Stomach (tissue), 9 donors: Measurements from ENCODE around the gene PADI6. TPM values are rescaled to one million over a fixed set of nuclear protein-coding genes. Genes with fewer than 3 reads are reported as not detected.

Experiments used
- DNase-seq, 2 donors: peaks; one replicate each; pipeline versions ENCODE4 v3.0.0 to v3.0.0-alpha.2; 2013 to 2019
- H3K27ac ChIP-seq, 5 donors: fragments of 200-600 bp in 4 of 5; sonication (generic) in 4 of 5; one replicate each; pipeline ENCODE4 v1.5.1; 2013 to 2019; ENCODE audit warnings: mild to moderate bottlenecking in 1 of 5, moderate library complexity in 1 of 5
- H3K27me3 ChIP-seq, 3 donors: fragments of 200-600 bp; sonication (generic); one replicate each; pipeline ENCODE4 v1.5.1; 2017 to 2019; ENCODE audit warnings: mixed run types in 1 of 3
- H3K36me3 ChIP-seq, 4 donors: fragments of 200-600 bp; sonication (generic); 1 replicate in 3 of 4; 2 replicates in 1 of 4; pipeline ENCODE4 v1.5.1; 2016 to 2019
- H3K4me1 ChIP-seq, 4 donors: fragments of 200-600 bp; sonication (generic); one replicate each; pipeline ENCODE4 v1.5.1; 2016 to 2019
- H3K4me3 ChIP-seq, 4 donors: fragments of 200-600 bp; sonication (generic) in 3 of 4; one replicate each; pipeline ENCODE4 v1.5.1; 2016 to 2019; ENCODE audit warnings: mild to moderate bottlenecking in 1 of 4
- H3K9me3 ChIP-seq, 4 donors: fragments of 200-600 bp; sonication (generic); one replicate each; pipeline ENCODE4 v1.5.1; 2016 to 2019
- EP300 ChIP-seq: sonication (generic); formaldehyde crosslinking; IDR thresholded peaks from one replicate; pipeline ENCODE4 v1.6.1; 2017; ENCODE audit warnings: antibody characterized with exemption
- POLR2A ChIP-seq, 4 donors: fragments of 450-650 bp; IDR thresholded peaks; one replicate each; pipeline ENCODE4 v1.6.1; 2016; ENCODE audit warnings: antibody characterized with exemption in 4 of 4, control low read depth in 2 of 4, mild to moderate bottlenecking in 1 of 4, moderate library complexity in 1 of 4
- POLR2AphosphoS5 ChIP-seq, 3 donors: sonication (generic); formaldehyde crosslinking; IDR thresholded peaks; one replicate each; pipeline ENCODE4 v1.6.1; 2016; ENCODE audit warnings: antibody characterized with exemption in 3 of 3
- WGBS, 5 donors: extraction: QIAGEN DNeasy Blood & Tissue Kit in 3 of 5; methylation state at CpG; one replicate each; pipeline versions ENCODE4 v1.1.5 to v1.1.7; 2013 to 2018; 5-methylcytosine and 5-hydroxymethylcytosine counted together
- intact Hi-C: fragments of 100-400 bp; cut with DNase I; formaldehyde crosslinking; loops from one replicate; pipeline ENCODE4 v1.15.1; 2023; ENCODE audit warnings: low total_unique reads
- polyA plus RNA-seq, 3 donors: library from polyadenylated mRNA; stranded (reverse); fragments of 200-250 nt; gene quantifications; one replicate each; pipeline ENCODE4 v1.2.3, GENCODE V29; 2013
- total RNA-seq, 5 donors: library from RNA; depleted of rRNA; stranded (reverse); fragments of >200 nt; gene quantifications; one replicate each; pipeline versions ENCODE4 v1.1.0 to v1.2.3, GENCODE V29; 2014 to 2016
- TF ChIP-seq, protein P1 (sequence below), 7 experiments: fragments of 450-650 bp in 4 of 7; fragments of 200-600 bp in 3 of 7; sonication (generic) in 3 of 7; IDR thresholded peaks; one replicate each; pipeline ENCODE4 v1.5.1; 2016 to 2019; ENCODE audit warnings: antibody characterized with exemption in 7 of 7, control low read depth in 2 of 7, mild to moderate bottlenecking in 1 of 7
- donor health status: healthy with polysubstance abuse.
- donor health status: Bipolar disorder and iron deficiency.
- donor health status: healthy.

PADI6 gene
- total and polyA plus RNA-seq, 8 donors = not detected

DNA sequence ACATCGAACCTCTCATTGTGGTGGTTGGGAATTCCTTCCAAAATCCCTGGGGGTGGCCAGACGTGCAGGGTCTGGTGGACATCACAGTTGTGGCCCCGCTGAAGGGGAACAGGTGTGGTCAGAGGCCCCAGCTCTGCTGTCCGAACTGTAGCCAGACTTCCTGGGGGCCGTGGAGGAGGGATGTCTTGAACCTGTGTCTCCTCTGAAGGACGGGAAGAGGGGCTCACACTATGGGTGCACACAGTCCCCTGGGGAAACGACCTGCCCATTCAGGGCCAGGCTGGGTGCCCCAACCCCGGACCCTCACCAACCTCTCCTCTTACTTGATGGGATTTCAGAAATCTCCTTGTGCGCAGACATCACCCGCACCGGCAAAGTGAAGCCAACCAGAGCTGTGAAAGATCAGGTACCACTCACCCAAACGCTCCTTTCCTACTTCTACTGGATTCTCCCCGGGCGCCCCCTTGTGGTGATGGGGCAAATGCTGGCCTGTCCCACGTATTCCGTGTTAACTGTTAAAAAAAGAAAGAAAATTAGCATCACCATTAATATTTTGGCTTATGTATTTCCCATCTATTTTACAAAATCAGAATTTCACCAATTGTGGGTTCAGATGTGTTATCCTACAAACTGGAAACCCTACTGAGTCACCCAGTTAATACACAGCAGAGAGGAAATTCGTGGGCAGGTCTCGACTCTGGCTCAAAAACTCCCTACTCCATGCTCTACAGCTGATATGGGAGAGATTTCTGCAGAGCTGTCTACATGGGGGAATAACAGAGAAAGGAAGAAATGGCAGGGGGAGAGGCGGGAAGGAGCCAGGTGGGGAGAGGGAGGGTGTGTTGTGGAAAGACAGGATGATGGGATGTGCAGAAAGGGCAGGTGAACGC, 35.9 kb upstream of the PADI6 start:
- intact Hi-C loops = no loop called here
- DNase-seq = peak; percentile 69 to 71
- TF ChIP-seq EP300 (no peak), POLR2AphosphoS5 (IDR thresholded peaks at IDR 0.05) (no peak), POLR2A (IDR thresholded peaks at IDR 0.05) (no peak)
- TF ChIP-seq, protein P1, sequence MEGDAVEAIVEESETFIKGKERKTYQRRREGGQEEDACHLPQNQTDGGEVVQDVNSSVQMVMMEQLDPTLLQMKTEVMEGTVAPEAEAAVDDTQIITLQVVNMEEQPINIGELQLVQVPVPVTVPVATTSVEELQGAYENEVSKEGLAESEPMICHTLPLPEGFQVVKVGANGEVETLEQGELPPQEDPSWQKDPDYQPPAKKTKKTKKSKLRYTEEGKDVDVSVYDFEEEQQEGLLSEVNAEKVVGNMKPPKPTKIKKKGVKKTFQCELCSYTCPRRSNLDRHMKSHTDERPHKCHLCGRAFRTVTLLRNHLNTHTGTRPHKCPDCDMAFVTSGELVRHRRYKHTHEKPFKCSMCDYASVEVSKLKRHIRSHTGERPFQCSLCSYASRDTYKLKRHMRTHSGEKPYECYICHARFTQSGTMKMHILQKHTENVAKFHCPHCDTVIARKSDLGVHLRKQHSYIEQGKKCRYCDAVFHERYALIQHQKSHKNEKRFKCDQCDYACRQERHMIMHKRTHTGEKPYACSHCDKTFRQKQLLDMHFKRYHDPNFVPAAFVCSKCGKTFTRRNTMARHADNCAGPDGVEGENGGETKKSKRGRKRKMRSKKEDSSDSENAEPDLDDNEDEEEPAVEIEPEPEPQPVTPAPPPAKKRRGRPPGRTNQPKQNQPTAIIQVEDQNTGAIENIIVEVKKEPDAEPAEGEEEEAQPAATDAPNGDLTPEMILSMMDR (IDR thresholded peaks at IDR 0.05) = peak in 5 of 7 experiments; percentile 31 to 79 (median 58)
- Histone ChIP-seq H3K36me3 (no peaks in the 10 kb centered on the region), H3K27me3 (peaks cover 0 to 57% (median 0%) of the 10 kb centered on the region in 3 donors), H3K4me1 (no peaks in the 10 kb centered on the region), H3K4me3 (no peak overlapping the region), H3K27ac (no peak overlapping the region), H3K9me3 (no peaks in the 10 kb centered on the region)
- WGBS, 5 donors = 30 to 34% (median 32%) methylated on average over 17 to 20 of the region's 20 CpGs

GRCh38 chr1:17338706-17339493, 33.1 kb upstream of the PADI6 start:
- Histone ChIP-seq H3K4me1 (no peaks in the 10 kb centered on the region), H3K4me3 (no peak overlapping the region), H3K27me3 (peaks cover 0 to 49% (median 0%) of the 10 kb centered on the region in 3 donors), H3K36me3 (no peaks in the 10 kb centered on the region), H3K27ac (no peak overlapping the region), H3K9me3 (no peaks in the 10 kb centered on the region)
- intact Hi-C loops = no loop called here
- TF ChIP-seq POLR2A (IDR thresholded peaks at IDR 0.05) (no peak), POLR2AphosphoS5 (IDR thresholded peaks at IDR 0.05) (no peak), EP300 (no peak)
- TF ChIP-seq, protein P1 (IDR thresholded peaks at IDR 0.05) = no peak
- 59 to 73% (median 66%) methylated on average over 15 of the region's 15 CpGs for whole genome bisulfite sequencing, 5 donors
- DNase-seq = no peak

GRCh38 chr1:17339521-17339920, 32.5 kb upstream of the PADI6 start:
- no peak for DNase-seq

DNA sequence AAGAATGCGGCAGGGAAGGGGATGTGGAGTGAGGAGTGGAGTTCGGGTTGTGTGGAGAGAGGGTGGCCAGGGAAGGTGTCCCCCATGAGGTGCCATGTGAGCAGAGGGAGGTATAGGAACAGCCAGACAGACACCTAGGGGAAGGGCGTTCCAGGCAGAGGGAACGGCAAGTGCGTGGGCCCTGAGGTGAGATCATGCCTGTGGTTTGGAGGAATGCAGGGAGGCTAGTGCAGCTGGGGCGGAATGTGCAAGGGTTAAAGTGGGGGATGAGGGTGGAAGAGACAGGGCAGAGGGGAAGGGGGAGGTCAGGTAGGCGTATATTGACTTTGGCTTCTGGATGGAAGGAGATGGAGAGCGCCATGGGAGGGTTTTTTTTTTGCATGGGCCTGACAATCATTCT, 31.6 kb upstream of the PADI6 start:
- intact Hi-C loops = no loop called here
- 66 to 74% (median 69%) methylated on average over 8 of the region's 8 CpGs for WGBS, 5 donors
- Histone ChIP-seq H3K27me3 (peaks cover 0 to 39% (median 0%) of the 10 kb centered on the region in 3 donors), H3K4me1 (no peaks in the 10 kb centered on the region), H3K9me3 (no peaks in the 10 kb centered on the region), H3K36me3 (no peaks in the 10 kb centered on the region), H3K4me3 (no peak overlapping the region), H3K27ac (no peak overlapping the region)
- no peak for TF ChIP-seq POLR2A (IDR thresholded peaks at IDR 0.05)
- TF ChIP-seq, protein P1 (IDR thresholded peaks at IDR 0.05) = no peak
- TF ChIP-seq EP300 = no peak
- no peak for TF ChIP-seq POLR2AphosphoS5 (IDR thresholded peaks at IDR 0.05)
- DNase-seq = no peak

More at GRCh38 chr1:17339521-17339920, 32.5 kb upstream of the PADI6 start:
- intact Hi-C loops = no loop called here
- Histone ChIP-seq H3K4me3 (no peak overlapping the region), H3K36me3 (no peaks in the 10 kb centered on the region), H3K27ac (no peak overlapping the region), H3K4me1 (no peaks in the 10 kb centered on the region), H3K9me3 (no peaks in the 10 kb centered on the region), H3K27me3 (peaks cover 0 to 46% (median 0%) of the 10 kb centered on the region in 3 donors)
- 63 to 78% (median 73%) methylated on average over 3 to 7 of the region's 7 CpGs for WGBS, 5 donors
- no peak for TF ChIP-seq POLR2AphosphoS5 (IDR thresholded peaks at IDR 0.05)
- TF ChIP-seq, protein P1 (IDR thresholded peaks at IDR 0.05) = no peak
- no peak for TF ChIP-seq EP300
- no peak for TF ChIP-seq POLR2A (IDR thresholded peaks at IDR 0.05)
